ENCODE results near the gene IL6ST.
"Not testable (repeated sequence)": the region's sequence is repeated elsewhere in the genome, so short reads cannot be mapped to it uniquely, and the experiment has no call there.

Gene IL6ST

GRCh38 chr5:56003679-56004078 lies 8.9 kb upstream of the IL6ST start:
- no peak for DNase-seq

GRCh38 chr5:56003179-56003578 lies 8.4 kb upstream of the IL6ST start:
- DNase-seq, result no peak

GRCh38 chr5:56002303-56002702 lies 7.5 kb upstream of the IL6ST start:
- no peak for DNase-seq

GRCh38 chr5:56000221-56000620 lies 5.5 kb upstream of the IL6ST start:
- DNase-seq, result not testable (repeated sequence)

GRCh38 chr5:55998966-55999365 lies 4.2 kb upstream of the IL6ST start:
- no peak for DNase-seq

GRCh38 chr5:55997742-55998351 lies 3.1 kb upstream of the IL6ST start:
- no peak for DNase-seq

- DNase-seq, result peak; percentile 60
Observed at GRCh38 chr5:55994998-55995914, 493 bp upstream of the IL6ST start.

GRCh38 chr5:55993731-55994494 lies 850 bp downstream of the IL6ST start:
- DNase-seq, result no peak

GRCh38 chr5:55993013-55993412 lies 1.8 kb downstream of the IL6ST start:
- no peak for DNase-seq

GRCh38 chr5:55991768-55992486 lies 2.8 kb downstream of the IL6ST start:
- DNase-seq, result no peak

GRCh38 chr5:55990895-55991294 lies 3.9 kb downstream of the IL6ST start:
- DNase-seq, result not testable (repeated sequence)

GRCh38 chr5:55989860-55990259 lies 4.9 kb downstream of the IL6ST start:
- no peak for DNase-seq

GRCh38 chr5:55988979-55989638 lies 5.7 kb downstream of the IL6ST start:
- DNase-seq, result no peak

GRCh38 chr5:55988428-55988827 lies 6.3 kb downstream of the IL6ST start:
- not testable (repeated sequence) for DNase-seq

- DNase-seq, result no peak
Observed at GRCh38 chr5:55986931-55987330, 7.8 kb downstream of the IL6ST start.

GRCh38 chr5:55985181-55985580 lies 9.6 kb downstream of the IL6ST start:
- DNase-seq, result no peak

- DNase-seq, result no peak
Observed at GRCh38 chr5:55983986-55984385, 10.8 kb downstream of the IL6ST start.

GRCh38 chr5:55982957-55983381 lies 11.8 kb downstream of the IL6ST start:
- DNase-seq, result no peak

- no peak for DNase-seq
Observed at GRCh38 chr5:55973296-55973695, 21.5 kb downstream of the IL6ST start.

- no peak for DNase-seq
Observed at GRCh38 chr5:55969956-55970355, 24.8 kb downstream of the IL6ST start.

- DNase-seq, result no peak
Observed at GRCh38 chr5:55966284-55966683, 28.5 kb downstream of the IL6ST start.

GRCh38 chr5:55965525-55965924 lies 29.2 kb downstream of the IL6ST start:
- no peak for DNase-seq
